Activated CD4-positive, alpha-beta T cell treated with anti-CD3 and anti-CD28 coated beads for 4 hours (primary cell): ENCODE measurements around the gene DUSP8.

Experiments used
- DNase-seq, 2 donors: peaks; one replicate each; pipeline ENCODE4 v3.0.0-alpha.2; 2020

Gene DUSP8

DNA sequence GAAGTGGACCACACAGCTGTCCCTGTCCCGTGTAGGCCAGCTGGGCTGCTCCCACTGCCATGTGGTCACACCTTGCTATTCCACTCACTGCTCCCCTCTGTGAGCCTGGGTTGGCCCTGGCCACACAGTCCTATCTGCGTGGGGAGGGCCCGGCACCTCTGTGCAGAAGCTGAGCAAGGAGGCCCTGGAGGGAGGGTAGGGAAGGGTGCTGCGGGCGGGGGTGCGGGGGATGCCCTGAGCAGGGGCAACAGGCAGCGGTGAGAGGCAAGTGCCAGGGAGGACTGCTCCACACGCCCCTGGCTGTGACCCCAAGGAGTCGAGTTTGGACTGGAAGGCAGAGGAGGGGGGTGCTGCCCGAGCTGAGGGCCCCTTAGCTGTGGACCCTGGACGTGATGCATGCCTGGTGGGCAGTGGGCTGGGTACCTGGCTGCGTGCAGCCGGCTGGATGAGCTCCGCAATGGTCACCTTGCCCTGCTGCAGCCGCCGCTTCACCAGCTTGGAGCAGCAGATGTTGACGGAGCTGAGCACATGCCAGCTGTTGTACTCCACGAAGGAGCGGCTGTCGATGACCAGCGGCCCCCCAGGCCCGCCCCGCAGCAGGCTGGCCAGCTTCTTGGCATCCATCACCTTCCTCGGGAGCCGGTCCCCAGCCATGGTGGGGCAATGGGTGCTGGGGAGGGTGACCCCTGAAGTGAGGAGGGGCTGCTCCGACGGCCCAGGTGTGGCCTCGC, 6.7 kb downstream of the DUSP8 start:
- DNase-seq: no peak

DNA sequence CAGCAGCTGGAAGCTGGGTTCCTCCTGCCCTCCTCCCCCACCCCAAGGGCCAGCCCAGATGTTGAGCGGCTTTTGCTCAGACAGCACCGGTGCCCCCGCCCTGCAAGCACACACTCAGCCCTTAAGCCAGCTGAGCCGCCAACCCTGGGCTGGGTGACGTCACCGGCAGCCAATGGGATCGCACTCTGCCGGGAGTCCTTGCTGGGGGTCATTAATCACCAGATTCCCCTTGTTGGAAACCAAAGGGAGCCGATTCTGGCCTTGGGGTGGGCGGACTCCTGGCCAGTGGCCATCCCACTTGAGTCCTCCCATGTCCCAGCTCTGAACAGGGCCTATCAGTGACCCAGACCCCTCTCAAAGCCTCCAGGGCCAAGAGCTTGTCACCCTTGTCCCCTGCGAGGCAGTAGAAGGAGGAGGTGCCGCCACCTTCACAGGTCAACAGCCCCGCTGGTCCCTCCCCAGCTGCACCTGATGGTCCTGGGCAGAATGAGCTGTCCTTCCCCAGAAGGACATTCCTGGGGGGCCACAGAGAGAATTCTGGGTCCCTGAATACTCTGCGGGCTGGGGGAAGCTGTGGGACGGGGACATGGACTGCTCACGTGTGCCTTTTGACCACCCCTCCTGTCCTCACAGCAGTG, 7.4 kb downstream of the DUSP8 start:
- DNase-seq: no peak

DNA sequence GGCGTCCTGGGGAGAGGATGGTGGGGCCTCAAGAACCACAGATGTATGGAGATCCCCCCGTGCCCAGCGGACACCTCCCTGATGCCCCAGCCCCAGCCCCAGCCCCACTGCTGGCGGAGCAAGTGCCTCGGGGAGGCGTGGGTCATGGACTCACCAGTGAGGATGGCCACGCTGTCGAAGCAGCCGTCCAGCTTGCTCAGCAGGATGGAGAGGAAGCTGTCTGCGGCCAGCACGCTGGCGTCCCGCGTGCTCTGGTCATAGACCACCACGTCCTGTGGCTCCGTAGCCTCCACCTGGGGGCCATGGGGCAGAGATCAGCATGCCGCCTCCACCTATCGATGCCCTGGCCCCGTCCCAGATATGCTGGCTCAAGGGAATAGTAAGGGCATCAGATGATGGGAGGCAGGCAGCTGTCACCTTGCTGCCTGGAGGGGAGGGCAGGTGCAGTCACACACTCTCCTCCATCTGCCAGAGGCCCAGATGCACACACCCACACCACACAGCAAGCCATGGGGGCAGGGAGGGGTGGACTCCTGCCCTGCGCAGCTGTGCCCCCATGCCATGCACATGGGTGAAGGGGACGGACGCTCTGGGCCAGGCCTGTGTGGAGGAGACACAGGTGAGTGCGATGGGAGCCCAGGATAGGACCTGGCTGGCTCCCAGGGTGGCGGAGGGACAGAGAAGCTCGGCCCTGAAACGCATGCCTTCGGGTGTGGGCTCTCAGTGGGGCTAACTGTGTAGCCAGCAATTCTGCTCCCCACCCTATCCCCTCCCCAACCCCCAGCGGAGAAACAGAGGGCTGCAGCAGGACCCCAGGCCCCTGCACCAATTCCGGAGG, 8.2 kb downstream of the DUSP8 start:
- DNase-seq: no peak

DNA sequence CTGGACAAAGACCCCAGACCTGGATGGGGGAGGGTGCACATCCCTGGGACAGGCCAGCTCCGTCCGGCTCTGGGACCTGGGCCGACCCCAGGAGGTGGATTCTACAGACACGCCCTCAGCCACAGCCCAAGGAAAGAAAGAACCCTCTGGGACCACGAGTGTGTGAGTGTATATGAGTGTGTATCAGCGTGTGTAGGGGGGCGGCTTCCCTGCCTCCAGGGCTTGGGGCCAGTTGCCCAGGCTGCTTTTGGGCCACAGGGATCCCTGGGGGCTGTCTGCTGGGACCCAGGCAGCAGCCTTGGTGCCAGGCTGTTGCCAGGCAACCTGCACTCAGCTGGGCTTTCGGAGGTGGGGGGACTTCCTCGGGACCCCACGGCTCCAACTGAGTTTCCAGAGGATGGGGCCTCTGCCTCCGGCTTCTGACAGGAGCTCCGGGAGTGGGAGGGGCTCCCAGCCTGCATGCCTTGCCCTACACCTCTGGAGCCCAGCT, 8.9 kb downstream of the DUSP8 start:
- DNase-seq: no peak

DNA sequence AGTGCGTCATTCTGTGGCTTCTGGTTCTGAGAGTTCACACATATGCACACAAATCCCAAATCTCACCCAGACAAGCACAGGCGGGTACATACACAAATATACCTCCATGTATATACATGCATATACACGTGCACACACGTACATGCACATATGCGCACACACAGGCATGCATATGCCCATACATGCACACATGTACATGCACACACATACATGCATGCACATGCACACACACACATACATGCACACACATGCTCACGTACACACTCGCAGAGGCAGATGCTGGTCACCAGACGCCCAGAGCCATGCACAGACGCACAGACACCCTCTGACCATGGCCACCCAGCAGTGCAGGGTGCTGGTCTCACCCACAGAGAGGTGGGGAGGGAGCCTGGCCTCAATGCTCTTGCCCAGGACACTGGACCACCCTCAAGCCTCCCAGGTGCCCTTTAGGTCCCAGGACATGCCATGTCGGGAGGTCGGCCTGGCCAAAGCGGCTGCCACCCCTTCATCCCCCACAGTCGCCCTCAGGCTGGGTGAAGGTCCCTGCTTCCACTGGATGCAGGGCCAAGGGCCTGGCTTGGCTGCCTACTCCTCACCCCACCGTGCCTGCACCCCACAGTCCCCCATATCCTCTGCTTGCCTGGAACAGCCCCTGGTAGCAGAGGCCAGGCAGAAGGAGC, 9.5 kb downstream of the DUSP8 start:
- DNase-seq: no peak

DNA sequence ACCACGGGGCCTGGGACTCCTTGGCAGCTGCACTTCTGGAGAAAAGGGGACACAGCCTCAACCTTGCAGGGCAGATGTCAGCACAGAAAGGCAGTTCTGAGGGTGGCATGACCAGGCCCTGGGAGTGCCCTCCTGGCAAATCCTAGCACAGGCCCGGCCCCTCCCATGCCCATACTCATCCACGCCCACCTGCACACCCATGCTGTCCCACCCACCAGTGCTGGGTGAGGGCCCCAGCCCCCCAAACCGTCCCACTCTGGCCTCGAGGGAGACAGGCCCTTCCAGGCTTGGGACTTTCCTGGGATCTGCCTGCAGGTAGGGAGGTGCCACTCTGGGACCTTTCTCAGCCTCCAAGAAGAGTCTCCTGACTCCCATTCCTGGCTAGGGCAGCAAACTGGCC, 10.1 kb downstream of the DUSP8 start:
- DNase-seq: no peak

DNA sequence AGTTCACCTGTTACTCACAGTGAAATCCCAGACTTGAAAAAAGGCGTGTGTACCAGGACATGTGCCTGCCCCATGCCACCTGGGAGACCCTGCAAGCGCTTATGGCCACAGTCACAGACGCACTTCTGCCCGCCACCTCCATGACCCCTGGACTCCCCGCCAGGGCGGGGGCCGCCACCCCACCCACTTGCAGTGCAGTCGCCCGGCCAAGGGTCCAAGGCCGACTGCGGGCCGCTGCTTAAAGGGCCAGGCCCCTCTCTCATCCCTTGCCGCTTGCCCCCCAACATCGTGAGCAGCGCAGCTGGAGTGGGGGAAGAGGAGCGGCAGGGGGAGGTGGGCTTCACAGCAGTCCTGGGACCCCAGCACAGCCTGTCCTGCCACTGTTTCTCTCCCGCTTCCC, 10.8 kb downstream of the DUSP8 start:
- no peak for DNase-seq

DNA sequence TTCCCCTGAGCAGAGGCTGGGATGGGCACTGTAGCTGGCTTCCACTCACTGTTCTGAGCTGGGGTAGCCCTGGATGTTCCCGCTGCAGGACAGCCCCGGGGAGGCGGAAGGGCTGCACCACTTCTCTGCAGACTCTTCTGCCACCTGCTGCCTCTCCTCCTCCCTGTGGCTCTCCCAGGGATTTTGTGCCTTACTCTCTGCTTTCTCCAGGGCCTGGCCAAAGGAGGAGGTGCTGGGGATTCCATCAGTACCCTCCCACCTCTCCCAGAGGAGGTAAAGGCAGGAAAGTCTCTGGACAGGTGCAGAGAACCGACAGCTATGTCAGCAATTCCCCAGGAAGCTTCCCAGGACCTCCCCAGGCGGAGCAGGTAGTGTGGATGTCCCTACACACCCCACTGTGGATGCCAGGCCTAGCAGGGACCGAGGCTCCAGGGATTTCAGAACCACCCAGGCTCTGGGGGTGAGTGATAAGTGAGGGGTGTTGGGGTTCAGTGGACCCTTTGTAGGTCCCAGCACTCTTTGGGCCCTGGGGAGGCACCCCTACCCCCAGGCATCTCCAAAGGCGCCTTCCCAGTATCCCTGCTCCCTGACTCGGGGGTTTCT, 11.3 kb downstream of the DUSP8 start:
- DNase-seq: no peak

DNA sequence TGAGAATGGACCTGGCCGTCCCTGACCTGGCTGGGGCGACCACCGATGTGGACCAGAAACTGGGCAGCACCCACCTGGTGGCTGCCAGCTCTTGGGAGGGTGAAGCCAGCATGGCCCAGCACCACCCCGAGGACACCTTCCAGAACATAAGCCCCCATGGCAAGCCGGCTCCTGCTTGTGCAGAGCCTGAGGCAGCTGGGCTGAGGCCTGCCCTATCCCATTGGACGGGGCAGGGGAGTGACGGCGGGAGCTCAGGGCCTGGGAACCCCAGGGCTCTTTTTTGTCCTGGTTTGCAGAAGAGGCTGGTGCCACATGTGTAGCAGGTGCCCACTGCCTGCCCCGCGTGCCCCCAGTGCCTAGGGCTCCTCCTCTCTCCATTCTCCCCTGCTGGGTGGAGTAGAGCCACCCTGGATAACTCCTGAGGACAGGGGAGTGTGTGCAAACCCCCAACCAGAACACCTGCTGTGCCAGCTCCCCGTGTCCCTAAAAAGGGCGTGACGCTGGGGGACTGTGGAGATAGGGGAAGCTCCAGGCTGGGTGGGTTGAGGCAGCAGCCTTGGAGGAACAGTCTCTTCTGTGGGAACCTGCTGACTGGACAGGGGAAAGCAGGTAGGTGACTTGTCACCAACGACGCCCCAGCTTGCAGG, 11.9 kb downstream of the DUSP8 start:
- DNase-seq: no peak

DNA sequence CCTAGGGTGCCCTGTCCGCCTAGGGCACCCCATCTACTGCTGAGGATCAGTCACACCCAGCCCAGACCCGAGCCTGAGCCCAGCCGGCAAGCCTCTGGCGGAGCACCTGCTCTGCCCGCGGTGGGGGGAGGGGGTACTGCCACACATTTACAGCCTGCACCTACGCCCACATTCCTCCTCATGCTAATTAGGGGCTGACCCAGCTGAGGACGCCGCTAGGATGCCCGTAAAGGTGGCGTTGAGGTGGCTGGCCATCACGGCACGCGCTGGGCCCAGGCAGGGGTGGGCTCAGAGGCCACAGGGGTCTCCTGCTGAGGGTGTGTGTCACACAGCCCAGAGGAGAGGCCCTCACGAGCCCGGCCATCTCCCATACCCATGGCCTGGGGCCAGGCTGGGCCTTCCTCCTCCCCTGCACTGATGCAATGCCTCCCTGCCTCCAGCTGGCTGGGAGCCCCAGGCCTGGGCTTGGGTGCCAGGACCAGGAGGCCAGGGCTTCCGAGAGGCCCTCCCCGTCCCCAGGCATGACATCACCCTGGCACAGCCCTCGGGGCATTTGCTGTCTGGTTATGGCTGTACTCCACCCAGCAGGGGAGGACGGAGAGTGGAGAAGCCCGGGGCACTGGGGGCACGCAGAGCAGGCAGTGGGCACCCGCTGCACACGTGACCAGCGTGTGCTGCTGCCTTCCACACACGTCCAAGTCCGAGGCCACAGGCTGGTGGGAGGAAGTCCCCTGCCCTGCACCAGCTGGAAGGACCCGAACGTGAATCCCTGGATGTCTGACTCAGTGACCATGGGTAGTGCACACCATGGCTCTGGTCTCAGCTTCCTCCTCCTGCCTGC, 12.7 kb downstream of the DUSP8 start:
- DNase-seq: peak in 1 of 2 donors; percentile 31

DNA sequence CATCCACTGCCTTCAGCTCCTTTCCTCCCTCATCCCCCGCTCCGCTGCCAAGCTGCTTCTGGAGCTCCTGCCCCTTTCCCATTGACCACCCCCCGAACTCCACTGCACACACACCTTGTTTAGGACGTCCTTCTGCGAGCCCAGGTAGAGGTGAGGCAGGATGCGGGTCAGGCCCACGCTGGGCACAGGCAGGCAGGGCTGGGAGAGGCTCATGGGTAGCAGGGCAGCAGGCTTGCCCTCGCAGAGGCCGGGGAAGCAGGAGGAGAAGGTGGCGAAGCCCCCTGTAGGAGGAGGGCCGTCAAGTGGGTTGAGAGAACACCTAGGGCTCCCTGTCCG, 13.3 kb downstream of the DUSP8 start:
- DNase-seq: no peak

DNA sequence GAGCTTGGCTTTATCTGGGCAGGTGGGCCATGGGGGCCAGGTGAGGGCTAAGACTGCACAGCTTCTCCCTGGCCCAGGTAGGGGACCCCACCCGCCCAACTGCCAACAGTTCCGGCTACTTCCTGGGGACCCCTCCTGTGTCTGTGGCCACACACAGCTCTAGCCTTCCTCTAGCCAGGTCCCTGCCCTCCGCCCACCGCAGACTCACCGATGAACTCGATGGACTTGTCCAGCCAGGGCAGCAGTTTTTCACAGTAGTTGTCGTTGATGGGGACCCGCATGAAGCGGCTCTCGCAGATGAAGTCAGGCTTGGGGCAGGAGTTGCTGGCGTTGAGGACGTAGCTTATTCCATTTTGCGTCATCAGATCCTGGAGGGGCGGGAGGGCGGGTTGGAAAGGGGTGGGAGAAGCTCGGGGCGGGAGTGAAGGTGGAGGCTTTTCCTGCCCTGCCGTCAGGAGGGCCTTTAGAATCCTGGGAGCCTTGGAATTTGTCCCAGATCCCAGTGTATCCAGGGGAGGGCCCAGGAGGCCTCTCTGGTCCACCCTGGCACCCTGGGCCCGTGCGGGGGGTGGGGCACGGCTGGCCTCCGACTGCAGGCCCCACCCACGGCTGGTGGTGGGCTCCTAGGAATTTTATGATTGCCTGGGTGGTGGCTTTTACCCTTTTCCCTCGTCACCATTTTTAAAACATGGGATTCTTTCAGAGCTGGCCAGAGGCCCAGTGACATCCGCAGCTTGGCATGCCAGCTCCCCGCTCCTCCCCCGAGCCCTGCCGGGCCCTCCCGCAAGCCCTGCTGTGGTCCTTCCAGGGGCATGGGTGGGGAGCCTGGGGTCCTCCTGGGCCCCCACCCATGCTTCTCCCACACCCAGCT, 13.9 kb downstream of the DUSP8 start:
- no peak for DNase-seq

DNA sequence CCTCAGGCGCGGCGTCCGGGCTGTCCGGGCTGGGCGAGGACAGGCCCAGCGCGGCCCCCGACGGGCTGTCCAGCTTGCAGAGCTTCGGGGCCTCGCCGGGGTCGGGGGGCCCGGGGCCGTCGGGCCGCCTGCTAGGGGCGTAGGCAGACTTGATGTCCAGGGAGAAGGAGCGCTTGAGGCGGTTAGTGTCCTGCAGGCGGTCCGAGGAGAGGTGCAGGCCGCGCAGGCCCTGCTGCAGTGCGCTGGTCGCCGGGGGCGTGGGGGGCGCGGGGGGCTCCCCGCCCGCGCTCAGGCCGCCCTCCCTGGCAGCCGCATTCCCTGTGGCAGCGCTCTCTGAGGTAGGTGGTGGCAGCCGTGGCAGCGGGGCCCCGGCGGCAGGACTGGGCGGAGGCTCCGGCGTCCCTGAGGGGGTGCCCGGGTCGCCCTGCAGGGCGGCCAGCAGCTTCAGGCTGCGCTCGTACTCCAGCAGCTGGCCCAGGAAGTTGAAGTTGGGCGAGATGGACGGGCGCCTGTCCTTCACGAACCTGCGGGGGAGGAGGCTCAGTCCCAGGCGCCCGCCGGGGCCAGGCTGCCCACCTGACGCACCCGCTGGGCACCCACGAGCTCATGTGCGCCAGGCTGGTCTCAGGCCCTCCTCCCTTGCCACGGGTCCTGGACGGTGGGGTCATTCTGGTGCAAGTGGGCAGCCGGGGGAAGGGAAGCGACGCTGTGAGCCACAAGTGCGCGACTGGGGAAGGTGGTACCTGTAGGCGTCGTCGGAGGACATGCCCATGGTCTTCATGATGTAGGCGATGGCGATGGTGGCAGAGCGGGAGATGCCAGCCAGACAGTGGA, 14.8 kb downstream of the DUSP8 start:
- no peak for DNase-seq

DNA sequence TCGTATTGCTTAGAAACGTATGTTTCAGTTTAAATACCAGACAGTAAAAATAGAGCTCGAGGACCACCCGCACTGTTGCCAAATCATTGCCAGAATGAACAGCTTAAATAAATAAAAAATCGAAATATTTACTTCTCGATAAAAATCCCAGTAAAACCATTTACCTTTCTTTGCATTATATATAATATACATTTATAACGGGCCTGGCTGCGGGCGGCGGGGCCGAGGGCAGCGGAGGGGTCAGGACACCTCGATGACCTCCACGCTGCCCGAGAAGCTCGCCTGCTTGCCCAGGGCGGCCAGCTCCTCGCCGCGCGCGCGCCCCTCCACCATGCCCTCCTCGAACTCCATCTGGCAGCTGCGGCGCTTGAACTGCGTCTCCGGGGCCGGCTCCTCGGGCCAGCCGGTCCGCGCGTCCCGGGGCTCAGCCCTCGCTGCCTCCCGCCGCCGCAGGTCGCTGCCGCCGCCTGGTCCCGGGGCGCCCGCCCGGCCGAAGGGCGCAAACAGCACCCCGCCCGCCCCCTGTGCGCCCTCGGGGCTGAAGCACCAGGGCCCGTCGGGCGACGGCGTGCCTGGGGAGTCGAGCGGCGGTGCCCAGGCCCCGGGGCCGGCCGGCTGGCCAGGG, 15.7 kb downstream of the DUSP8 start:
- DNase-seq: no peak

DNA sequence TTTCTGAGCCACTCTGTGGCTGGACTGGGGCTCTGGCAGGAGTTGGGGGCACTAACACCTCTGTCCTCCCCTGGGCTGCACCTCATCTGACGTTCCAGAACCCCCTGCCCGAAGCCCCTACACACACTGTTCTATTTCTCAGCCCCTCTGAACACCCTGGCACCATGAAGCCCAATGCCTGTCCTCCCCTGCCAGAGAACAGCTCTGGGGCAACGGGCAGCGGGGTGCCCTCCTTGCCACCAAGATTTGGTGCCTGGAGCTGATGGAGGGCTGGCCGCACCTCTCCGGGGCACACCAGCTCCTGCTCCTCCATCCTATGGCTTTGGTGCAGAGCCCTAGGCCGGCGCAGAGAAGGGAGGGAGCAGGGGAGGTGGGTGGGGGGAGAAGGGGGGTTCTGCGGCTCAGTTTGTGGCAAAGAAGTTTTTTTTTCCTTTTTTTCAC, 16.3 kb downstream of the DUSP8 start:
- DNase-seq: no peak

DNA sequence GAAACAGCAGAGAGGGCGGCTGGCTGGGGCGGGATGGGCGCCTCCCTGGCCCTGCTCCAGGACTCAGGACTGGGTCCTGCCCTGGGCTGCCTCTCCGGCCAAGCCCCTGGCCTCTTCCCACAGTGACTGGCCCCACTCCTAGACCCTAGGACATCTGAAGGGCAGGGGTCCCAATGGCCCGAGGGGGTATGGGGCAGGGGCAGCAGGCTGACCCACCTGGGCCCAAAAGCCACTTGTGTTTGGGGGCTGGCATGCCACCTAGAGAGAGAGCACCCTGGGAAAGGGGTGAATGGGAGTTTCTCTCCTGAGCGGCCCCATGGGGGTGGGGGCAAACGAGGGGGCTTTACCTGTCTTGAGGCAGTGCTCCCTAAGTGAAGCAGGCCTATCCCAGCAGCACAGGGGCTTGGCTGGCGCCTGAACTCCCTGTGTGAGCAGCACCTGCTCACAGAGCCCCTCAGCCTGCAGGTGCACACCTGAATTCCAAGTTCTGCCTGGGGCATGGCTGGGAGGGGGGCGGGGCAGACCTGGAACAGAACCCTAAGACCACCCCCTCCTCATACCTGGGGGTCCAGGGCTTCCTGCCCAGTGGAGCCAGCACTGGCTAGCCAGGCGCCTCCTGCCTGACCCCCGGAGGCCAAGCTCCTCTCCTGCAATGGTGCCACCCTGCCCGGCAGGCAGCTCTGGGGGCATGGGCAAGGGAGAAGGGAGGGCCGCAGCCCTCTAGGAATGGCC, 16.9 kb downstream of the DUSP8 start:
- no peak for DNase-seq

DNA sequence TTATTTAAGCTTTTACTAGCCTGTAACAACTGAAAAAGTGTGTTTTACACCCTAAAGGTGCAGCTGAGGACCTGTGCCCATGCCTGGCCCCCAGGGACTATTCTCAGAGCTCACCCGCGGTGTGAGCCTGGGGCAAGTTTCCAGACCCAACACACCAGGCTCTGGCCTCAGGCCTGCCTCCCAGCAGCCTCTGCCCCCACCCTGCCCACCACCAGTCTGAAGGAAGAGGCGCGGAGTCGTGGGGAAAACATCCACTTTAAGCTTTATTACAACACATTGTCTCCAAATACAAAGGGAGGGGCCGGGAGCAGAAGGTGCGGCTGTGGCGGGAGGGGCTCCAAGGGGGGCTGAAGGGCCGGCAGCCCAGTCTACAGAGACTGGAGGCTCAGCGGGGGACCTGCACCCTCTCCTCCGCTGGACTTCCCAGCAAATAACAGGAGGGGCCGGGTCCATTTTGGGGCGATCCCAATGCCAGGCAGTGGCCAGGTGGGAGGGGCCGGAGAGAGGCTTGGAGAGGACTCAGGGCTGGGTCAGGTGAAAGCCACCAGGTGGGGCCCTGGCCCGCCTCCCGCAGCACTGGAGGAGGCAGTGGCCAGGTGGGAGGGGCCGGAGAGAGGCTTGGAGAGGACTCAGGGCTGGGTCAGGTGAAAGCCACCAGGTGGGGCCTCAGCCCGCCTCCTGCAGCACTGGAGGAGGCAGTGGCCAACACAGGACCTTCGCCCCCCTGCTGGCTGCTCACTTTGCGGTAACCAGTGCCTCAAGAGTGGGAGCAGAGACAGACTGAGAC, 18.1 kb downstream of the DUSP8 start:
- DNase-seq: no peak
